Putamen (tissue), 1 donor: ENCODE measurements around the gene OR2C3.
"Not testable (repeated sequence)": the region's sequence is repeated elsewhere in the genome, so short reads cannot be mapped to it uniquely, and the experiment has no call there.

ENCODE experiments used
- DNase-seq: peaks from one replicate; pipeline ENCODE4 v3.0.0-alpha.2; 2016; ENCODE audit warnings: low spot score

The OR2C3 gene

GRCh38 chr1:247517795-247518612 lies 18.2 kb downstream of the OR2C3 start:
- no peak for DNase-seq

GRCh38 chr1:247506831-247507230 lies 29.4 kb downstream of the OR2C3 start:
- DNase-seq: no peak

- DNase-seq: no peak
These were observed 35.4 kb downstream of the OR2C3 start for GRCh38 chr1:247500865-247501264.

GRCh38 chr1:247496581-247497285 lies 39.5 kb downstream of the OR2C3 start:
- no peak for DNase-seq

- DNase-seq: no peak
These were observed 41.5 kb downstream of the OR2C3 start for GRCh38 chr1:247494767-247495166.

GRCh38 chr1:247493106-247493505 lies 43.1 kb downstream of the OR2C3 start:
- DNase-seq: no peak

- DNase-seq: no peak
These were observed 44.9 kb downstream of the OR2C3 start for GRCh38 chr1:247491328-247491727.

- peak; percentile 33 for DNase-seq
These were observed 49.2 kb downstream of the OR2C3 start for GRCh38 chr1:247487057-247487456.

GRCh38 chr1:247482747-247483146 lies 53.5 kb downstream of the OR2C3 start:
- DNase-seq: no peak

GRCh38 chr1:247476328-247477058 lies 59.7 kb downstream of the OR2C3 start:
- not testable (repeated sequence) for DNase-seq

- no peak for DNase-seq
These were observed 60.4 kb downstream of the OR2C3 start for GRCh38 chr1:247475793-247476192.
